HG02943 (cell line): ENCODE results near the gene SPC24.
"Not testable (repeated sequence)": the region's sequence is repeated elsewhere in the genome, so short reads cannot be mapped to it uniquely, and the experiment has no call there.

Experiments used
- ATAC-seq: cut with Tn5 transposase; IDR thresholded peaks from one replicate; pipeline ENCODE4 v1.9.1; 2021; ENCODE audit warnings: mild to moderate bottlenecking, low read depth, moderate library complexity; ENCODE audit not compliant: unreplicated experiment

SPC24 gene

GRCh38 chr19:11166281-11167142, 10.9 kb upstream of the SPC24 start:
- no peak for ATAC-seq

- no peak for ATAC-seq
Measured at GRCh38 chr19:11165486-11166030, 10.0 kb upstream of the SPC24 start.

DNA sequence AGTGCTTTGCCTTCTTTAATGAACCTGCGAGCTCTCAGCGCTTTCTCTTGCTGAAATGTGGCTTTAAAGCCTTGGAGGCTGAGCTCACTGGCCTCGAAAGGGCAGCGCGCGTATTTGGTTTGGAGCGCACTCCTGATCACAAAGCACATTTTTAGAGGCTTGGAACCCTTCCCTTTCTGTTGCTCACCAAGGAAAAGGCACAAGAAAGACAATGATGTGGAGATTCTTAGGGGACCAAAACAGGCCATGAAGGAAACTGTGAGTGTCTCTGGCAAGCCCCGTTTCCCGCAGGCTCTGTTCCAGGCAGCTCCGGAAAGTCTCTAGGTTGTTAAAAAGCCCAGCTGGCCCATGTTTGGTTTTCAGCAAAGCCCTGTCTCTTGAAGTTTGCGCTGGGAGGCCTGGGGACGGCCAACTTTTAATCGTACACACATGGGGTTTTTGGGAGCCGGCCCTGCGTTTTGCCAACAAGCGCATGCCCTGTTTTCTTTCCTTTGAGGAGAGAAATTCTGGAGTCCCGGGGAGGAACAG, 9.4 kb upstream of the SPC24 start:
- ATAC-seq: no peak

GRCh38 chr19:11164296-11164695, 8.7 kb upstream of the SPC24 start:
- ATAC-seq: no peak

- ATAC-seq: not testable (repeated sequence)
Measured at GRCh38 chr19:11160440-11160768, 4.8 kb upstream of the SPC24 start.

- ATAC-seq: no peak
Measured at GRCh38 chr19:11159598-11160439, 4.2 kb upstream of the SPC24 start.

GRCh38 chr19:11154683-11155047, 917 bp downstream of the SPC24 start:
- no peak for ATAC-seq

DNA sequence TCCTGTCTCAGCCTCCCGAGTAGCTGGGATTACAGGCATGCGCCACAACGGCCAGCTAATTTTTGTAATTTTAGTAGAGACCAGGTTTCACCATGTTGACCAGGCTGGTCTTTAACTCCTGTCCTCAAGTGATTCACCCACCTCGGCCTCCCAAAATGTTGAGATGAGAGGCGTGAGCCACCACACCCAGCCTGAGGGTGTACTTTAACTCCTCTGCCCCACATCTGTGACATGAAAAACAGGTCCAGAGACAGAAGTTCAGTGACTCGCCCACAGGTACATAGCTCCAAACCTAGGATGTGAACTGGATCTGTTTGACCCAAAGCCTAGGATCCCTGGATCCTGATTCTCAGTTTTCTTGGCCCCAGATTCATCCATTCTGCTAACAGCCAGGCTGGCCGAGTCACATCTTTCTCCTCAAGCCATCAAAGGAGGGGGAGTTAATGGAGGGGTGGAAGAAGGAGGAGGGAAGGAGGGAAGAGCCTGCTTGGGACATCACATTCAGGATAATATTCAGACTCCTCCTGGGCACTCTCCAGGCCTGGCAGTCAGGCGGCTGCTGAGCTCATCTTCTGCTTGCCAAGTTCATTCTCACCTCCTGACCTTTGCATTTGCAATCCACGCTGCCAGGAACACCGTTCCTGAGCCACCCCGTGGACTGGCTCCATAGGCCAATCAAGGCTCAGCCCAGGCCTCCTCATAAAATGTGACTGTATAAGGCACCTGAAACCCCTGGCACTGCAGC, 3.1 kb downstream of the SPC24 start:
- no peak for ATAC-seq

DNA sequence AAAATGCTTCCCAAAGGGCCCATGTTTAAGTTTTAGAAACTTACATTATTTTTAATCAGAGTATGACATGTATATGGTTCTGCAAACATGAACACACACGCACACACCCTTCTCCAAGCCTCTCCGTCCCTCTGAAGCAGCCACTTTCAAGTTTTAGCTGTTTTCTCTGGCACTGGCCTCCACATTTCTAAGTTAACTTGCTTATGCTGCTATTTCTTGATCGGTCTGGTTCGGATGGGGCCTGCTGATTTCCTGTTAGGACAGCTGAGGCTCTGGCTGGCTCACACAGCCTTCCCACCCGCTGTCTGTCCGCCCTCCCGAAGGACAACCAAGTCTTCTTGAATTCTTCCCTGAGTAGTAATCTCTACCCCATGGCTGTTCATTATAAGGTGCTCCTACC, 4.4 kb downstream of the SPC24 start:
- ATAC-seq: no peak

- no peak for ATAC-seq
Measured at GRCh38 chr19:11148001-11148400, 7.6 kb downstream of the SPC24 start.

DNA sequence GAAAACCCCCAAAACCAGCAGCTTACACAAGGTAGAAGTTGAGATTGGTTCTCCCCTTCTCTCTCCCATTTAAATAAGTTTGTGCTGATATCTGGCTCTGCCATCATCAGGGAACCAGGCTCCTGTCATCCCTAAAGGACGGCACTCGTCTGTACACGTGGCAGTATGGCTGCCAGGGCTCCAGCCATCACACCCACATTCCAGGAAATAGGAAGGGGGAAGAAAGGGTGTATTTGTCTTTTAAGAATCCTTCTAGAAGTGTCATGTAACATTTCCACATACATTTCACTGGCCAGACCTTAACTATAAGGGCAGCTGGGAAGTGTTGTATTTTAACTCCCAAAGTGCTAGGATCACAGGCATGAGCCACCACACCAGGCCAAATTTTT, 10.1 kb downstream of the SPC24 start:
- no peak for ATAC-seq

DNA sequence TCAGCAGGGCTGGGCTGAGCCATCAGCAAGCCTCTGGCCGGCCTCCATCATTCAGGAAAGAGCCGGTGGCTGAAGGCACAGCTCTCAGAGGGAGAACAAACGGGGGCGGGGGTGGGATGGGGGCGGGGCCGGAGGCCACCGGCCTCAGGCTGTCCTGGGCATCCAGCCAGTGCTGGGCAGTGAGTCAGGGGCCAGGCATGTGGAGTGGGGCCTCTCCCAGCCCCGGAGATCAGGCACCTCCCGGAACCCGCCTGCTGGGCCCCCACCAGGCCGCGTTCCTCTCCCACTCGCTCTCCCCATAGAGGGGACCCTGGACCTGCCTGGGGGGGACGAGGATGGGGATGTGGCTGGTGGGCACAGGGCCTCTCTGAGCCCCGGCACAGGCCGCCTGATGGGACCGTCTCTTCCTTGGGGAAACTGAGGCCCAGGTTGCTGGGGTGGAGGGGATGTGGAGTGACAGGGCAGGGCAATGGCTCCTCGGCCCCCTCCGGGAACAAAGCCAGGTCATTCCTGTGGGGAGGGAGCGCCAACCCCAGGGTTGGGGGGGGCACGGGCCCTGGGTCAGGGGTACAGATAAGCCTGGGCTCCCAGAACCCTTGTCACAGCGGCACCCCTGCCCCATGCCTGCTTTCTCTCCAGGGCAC, 12.9 kb downstream of the SPC24 start:
- no peak for ATAC-seq

GRCh38 chr19:11141937-11142527, 13.6 kb downstream of the SPC24 start:
- no peak for ATAC-seq

DNA sequence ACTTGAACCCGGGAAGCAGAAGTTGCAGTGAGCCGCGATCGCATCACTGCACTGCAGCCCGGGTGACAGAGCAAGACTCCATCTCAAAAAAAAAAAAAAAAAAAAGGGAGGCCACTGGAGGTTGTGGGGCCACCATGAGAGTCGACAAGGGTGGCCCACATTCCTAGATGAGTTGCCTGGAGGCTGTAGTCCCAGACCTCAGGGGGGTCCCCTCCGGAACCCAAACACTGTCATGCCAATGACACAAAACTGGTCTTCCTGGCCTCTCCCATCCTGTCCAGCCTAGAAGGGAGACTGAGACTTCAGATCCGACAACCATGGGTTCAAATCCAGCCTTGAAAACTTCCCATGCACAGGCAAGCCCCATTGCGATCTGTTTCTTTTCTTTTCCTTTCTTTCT, 14.7 kb downstream of the SPC24 start:
- no peak for ATAC-seq

GRCh38 chr19:11140023-11140538, 15.5 kb downstream of the SPC24 start:
- not testable (repeated sequence) for ATAC-seq

- no peak for ATAC-seq
Measured at GRCh38 chr19:11138601-11139300, 16.8 kb downstream of the SPC24 start.

DNA sequence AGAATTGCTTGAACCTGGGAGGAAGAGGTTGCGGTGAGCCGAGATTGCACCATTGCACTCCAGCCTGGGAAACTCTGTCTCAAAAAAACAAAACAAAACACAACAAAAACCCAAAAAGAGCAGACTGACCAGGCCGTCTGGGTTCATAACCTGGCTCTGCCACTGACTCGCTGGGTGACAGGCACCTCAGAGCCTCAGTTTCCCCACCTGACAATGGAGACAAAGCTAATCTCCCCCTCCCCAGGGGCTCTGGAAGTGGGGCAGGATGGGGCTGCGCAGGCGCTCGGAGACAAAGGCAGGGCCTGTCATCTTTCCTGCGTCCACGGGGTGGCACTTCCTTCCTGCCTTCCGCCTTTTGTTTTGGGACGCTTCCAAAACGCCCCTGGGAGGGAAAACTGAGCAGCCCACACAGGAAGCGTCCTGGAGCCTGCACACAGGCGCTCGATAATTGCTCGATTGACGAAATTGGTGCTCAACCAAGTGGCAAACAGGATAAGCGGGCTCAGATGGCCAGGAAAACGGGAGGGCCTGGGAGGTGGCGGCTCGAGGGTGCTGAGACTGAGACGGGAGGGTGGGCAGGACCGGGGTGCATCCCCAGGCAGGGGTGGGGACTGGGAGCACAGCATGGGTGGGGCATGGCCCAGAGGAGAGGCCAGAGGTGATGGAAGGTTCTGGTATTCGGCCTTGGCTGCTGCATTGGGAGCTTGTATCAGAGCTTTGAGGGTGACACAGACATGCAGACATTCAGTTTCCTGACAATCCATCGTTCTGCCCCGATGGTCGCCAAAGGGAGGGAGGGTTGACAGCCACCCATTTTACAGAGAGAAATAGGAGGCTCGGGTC, 17.8 kb downstream of the SPC24 start:
- ATAC-seq: no peak
